GM18526 (cell line): ENCODE results near the gene HBG1.

Experiments
- POLR2A ChIP-seq: IDR thresholded peaks from 3 replicates; pipeline ENCODE4 v1.6.1; 2011; ENCODE audit not compliant: insufficient read length; ENCODE audit errors: extremely low read depth

The HBG1 gene

DNA sequence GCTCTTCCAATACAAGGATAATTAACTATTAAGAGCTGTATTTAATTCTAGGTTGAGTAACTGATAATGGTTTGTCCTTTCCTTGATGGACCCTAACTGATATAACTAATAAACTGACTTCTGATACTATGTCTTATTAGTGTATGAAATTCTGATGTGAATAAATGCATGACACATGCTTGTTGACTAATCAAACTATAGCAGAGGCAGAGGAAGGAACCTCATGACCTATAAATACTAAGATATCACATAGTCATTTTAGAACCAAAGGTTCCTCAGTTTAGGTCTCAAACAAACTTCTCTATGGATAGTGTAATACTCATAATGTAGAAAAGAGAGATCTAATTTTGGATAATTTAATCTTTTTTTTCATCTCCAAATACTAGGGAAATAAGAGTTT, 10.6 kb downstream of the HBG1 start:
- TF ChIP-seq POLR2A, result no peak

DNA sequence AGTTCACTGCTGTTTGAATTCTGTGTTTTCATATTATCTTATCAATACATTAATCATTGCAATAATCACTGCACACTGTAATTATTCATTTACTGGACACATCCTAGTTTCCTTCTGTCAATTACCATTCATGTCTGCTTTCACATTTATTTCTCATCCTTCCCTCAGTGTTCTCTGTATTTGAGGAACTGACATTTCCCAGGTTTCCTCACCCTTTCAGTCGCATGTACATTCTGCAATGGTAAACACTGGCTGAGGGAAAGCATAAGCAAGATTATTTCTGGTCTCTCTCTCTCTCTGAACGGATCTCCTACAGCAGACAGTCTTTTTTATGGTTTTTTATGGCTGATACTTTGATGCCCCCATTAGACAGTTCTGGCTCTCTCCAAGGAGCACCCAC, 11.2 kb downstream of the HBG1 start:
- no peak for TF ChIP-seq POLR2A

DNA sequence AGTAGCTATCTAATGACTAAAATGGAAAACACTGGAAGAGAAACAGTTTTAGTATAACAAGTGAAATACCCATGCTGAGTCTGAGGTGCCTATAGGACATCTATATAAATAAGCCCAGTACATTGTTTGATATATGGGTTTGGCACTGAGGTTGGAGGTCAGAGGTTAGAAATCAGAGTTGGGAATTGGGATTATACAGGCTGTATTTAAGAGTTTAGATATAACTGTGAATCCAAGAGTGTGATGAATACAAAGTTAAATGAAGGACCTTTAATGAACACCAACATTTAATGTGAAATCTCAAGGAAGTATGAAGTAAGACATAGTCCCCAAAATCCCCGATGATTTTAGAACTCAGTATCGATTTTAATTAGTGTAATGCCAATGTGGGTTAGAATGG, 12.2 kb downstream of the HBG1 start:
- no peak for TF ChIP-seq POLR2A

DNA sequence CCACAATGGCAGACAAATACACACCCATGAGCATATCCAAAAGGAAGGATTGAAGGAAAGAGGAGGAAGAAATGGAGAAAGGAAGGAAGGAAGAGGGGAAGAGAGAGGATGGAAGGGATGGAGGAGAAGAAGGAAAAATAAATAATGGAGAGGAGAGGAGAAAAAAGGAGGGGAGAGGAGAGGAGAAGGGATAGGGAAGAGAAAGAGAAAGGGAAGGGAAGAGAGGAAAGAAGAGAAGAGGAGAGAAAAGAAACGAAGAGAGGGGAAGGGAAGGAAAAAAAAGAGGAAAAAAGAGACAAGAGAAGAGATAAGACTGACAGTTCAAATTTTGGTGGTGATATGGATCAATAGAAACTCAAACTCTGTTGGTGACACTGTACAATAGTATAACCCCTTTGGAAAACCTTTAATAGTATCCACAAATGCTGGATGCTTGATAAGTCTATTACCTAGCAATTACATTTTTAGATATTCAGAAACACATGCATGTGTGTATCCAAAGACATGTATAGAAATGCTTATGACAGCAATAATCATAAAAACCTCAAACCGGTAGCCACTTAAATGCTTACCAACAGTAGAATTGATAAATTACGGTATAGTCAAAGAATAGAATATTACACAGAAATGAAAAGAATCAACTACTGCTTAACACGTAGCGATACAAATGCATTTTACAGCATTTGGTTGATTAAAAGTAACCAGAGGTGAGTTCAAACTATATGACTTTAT, 14.1 kb downstream of the HBG1 start:
- no peak for TF ChIP-seq POLR2A

DNA sequence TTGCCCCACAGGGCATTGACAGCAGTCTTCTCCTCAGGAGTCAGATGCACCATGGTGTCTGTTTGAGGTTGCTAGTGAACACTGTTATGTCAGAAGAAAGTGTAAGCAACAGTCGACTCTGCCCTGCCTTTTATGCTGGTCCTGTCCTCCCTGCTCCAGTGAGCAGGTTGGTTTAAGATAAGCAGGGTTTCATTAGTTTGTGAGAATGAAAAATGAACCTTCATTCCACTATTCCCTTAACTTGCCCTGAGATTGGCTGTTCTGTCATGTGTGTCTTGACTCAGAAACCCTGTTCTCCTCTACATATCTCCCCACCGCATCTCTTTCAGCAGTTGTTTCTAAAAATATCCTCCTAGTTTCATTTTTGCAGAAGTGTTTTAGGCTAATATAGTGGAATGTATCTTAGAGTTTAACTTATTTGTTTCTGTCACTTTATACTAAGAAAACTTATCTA, 15.2 kb downstream of the HBG1 start, which contains the start of gene HBD:
TSS of gene HBD (minus strand) at position 103 of the 454 bp plus-strand sequence. CDS start at position 53, 50 bp downstream.
- TF ChIP-seq POLR2A, result no peak

GRCh38 chr11:5233307-5233706, 16.4 kb downstream of the HBG1 start:
- TF ChIP-seq POLR2A, result no peak

- TF ChIP-seq POLR2A, result no peak
Measured at GRCh38 chr11:5232821-5233220, 16.8 kb downstream of the HBG1 start.

- no peak for TF ChIP-seq POLR2A
Measured at GRCh38 chr11:5232176-5232575, 17.5 kb downstream of the HBG1 start.

GRCh38 chr11:5231111-5231510, 18.5 kb downstream of the HBG1 start:
- no peak for TF ChIP-seq POLR2A

DNA sequence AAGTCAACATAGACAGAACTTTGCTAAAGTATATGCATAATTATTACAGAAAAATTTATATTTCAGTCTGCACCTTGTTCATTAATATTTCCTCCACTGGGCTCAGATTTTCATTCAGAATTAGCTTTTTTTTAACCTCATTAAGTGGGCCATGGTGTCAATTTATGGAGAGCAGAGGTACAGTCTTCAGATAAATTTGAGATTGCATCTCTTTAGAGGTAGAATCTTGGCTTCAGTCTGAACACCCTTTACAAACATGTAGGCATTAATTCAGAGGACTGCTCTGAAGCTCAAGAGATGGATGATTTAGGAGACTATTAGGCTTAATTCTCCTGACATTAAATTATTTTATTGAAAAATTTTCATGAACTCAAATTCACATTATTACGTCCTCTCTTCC, 19.4 kb downstream of the HBG1 start:
- TF ChIP-seq POLR2A, result no peak

- TF ChIP-seq POLR2A, result no peak
Measured at GRCh38 chr11:5229796-5230195, 19.9 kb downstream of the HBG1 start.

DNA sequence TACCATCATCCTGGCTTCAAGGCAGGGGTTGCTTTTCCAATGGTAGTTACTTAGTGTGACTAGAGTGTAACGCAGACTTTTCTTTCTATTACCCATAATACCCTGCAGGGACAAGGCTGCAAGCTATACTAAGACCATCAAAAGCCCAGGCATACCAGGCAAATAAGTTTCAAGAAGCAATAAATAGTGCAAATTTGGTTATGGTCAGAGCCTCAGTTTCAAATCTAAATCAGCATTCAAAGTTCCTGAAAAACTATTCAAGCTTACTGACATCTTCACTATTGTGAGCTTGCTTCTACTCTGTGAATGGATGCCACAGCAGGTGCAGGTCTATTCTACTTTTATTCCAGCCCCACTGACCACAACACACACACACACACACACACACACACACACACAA, 20.3 kb downstream of the HBG1 start:
- no peak for TF ChIP-seq POLR2A

GRCh38 chr11:5228124-5228523, 21.5 kb downstream of the HBG1 start:
- TF ChIP-seq POLR2A, result no peak

DNA sequence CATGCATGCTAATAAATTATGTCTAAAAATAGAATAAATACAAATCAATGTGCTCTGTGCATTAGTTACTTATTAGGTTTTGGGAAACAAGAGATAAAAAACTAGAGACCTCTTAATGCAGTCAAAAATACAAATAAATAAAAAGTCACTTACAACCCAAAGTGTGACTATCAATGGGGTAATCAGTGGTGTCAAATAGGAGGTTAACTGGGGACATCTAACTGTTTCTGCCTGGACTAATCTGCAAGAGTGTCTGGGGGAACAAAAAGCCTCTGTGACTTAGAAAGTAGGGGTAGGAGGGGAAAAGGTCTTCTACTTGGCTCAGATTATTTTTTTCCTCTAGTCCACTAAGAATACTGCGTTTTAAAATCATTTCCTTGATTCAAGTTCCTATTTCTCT, 22.0 kb downstream of the HBG1 start:
- no peak for TF ChIP-seq POLR2A

DNA sequence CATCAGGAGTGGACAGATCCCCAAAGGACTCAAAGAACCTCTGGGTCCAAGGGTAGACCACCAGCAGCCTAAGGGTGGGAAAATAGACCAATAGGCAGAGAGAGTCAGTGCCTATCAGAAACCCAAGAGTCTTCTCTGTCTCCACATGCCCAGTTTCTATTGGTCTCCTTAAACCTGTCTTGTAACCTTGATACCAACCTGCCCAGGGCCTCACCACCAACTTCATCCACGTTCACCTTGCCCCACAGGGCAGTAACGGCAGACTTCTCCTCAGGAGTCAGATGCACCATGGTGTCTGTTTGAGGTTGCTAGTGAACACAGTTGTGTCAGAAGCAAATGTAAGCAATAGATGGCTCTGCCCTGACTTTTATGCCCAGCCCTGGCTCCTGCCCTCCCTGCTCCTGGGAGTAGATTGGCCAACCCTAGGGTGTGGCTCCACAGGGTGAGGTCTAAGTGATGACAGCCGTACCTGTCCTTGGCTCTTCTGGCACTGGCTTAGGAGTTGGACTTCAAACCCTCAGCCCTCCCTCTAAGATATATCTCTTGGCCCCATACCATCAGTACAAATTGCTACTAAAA, 22.8 kb downstream of the HBG1 start, which contains the start of gene HBB:
TSS of gene HBB (minus strand) at position 340 of the 579 bp plus-strand sequence. CDS start at position 290, 50 bp downstream.
- TF ChIP-seq POLR2A, result no peak

- TF ChIP-seq POLR2A, result no peak
Measured at GRCh38 chr11:5225480-5225871, 24.2 kb downstream of the HBG1 start.
